H1 (cell line): ENCODE data around the gene HOXC11. TPM values are rescaled to one million over a fixed set of nuclear protein-coding genes. Genes with fewer than 3 reads are reported as not detected.
A peak's percentile ranks its signal among the peaks of the same experiment; 100 is the strongest.

Experiments used
- CTCF ChIA-PET: fragments of 300-600 bp; sonication (Branson Sonifier 250); formaldehyde crosslinking; loops from one replicate; lab custom pipeline; 2021; ENCODE audit not compliant: partially characterized antibody; lab: Charles Lee
- POLR2A ChIA-PET: fragments of 300-600 bp; sonication (Branson Sonifier 250); formaldehyde crosslinking; loops from one replicate; lab custom pipeline; 2021; ENCODE audit warnings: inconsistent platforms; ENCODE audit not compliant: partially characterized antibody; lab: Charles Lee
- DNase-seq, 2 experiments: peaks; one replicate each; pipeline versions ENCODE4 v3.0.0 to v3.0.0-alpha.2; 2010 to 2022; ENCODE audit warnings: low spot score in 2 of 2, low read depth in 1 of 2, mixed read lengths in 1 of 2
- FAIRE-seq: peaks from 2 replicates; lab custom pipeline; 2011; peaks lifted over from hg19 to GRCh38; lab: Jason Lieb, UNC
- H2AFZ ChIP-seq: 2 replicates; pipeline ENCODE4 v1.8.1; 2012; ENCODE audit warnings: low read length, inconsistent platforms
- H2AK5ac ChIP-seq: 2 replicates; pipeline ENCODE4 v1.6.1; 2013; ENCODE audit warnings: low read depth, low read length
- H2BK120ac ChIP-seq: replicated peaks from 2 replicates; pipeline ENCODE3; 2013; ENCODE audit warnings: low read depth, low read length, inconsistent platforms
- H2BK12ac ChIP-seq: 2 replicates; pipeline ENCODE4 v1.6.1; 2013; ENCODE audit warnings: low read depth, low read length
- H2BK15ac ChIP-seq: 2 replicates; pipeline ENCODE4 v1.6.1; 2013; ENCODE audit warnings: low read length
- H2BK20ac ChIP-seq: 2 replicates; pipeline ENCODE4 v1.6.1; 2013; ENCODE audit warnings: low read length
- H2BK5ac ChIP-seq: 2 replicates; pipeline ENCODE4 v1.6.1; 2013; ENCODE audit warnings: low read depth, low read length
- H3K14ac ChIP-seq: 2 replicates; pipeline ENCODE4 v1.6.1; 2013; ENCODE audit warnings: inconsistent platforms; ENCODE audit not compliant: insufficient read length
- H3K18ac ChIP-seq: 2 replicates; pipeline ENCODE4 v1.6.1; 2013; ENCODE audit warnings: low read length; ENCODE audit errors: extremely low read depth
- H3K23ac ChIP-seq: 2 replicates; pipeline ENCODE4 v1.6.1; 2013; ENCODE audit warnings: inconsistent platforms; ENCODE audit not compliant: insufficient read length
- H3K23me2 ChIP-seq: 2 replicates; pipeline ENCODE4 v1.6.1; 2013; ENCODE audit warnings: low read depth, low read length
- H3K27ac ChIP-seq: 2 replicates; pipeline ENCODE4 v1.6.1; 2011; ENCODE audit warnings: low read depth, low read length, inconsistent platforms
- H3K27me3 ChIP-seq, 4 experiments: replicated peaks in 1 of 4; 1 replicate in 1 of 4; 2 replicates in 3 of 4; pipeline versions ENCODE4 v1.6.1 to v1.8.1; 2011 to 2013; ENCODE audit warnings: low read length in 3 of 4, mild to moderate bottlenecking in 3 of 4, inconsistent platforms in 2 of 4, mixed read lengths in 2 of 4, moderate library complexity in 1 of 4; ENCODE audit not compliant: control insufficient read depth in 3 of 4, insufficient read depth in 3 of 4; ENCODE audit errors: extremely low read depth in 1 of 4
- H3K36me3 ChIP-seq, 4 experiments: 2 replicates each; pipeline versions ENCODE4 v1.6.1 to v1.8.1; 2011 to 2013; ENCODE audit warnings: mild to moderate bottlenecking in 4 of 4, low read length in 3 of 4, moderate library complexity in 2 of 4, control low read depth in 1 of 4, inconsistent platforms in 1 of 4; ENCODE audit not compliant: insufficient read depth in 4 of 4, control insufficient read depth in 2 of 4
- H3K4ac ChIP-seq: replicated peaks from 2 replicates; pipeline ENCODE3; 2013; ENCODE audit warnings: low read length, low read depth, mixed read lengths, inconsistent platforms; ENCODE audit not compliant: insufficient read length
- H3K4me1 ChIP-seq, 4 experiments: replicated peaks in 1 of 4; 1 replicate in 1 of 4; 2 replicates in 3 of 4; pipeline versions ENCODE4 v1.6.1 to v1.8.1; 2011 to 2013; ENCODE audit warnings: low read length in 3 of 4, inconsistent platforms in 2 of 4, mixed read lengths in 1 of 4; ENCODE audit not compliant: insufficient read depth in 4 of 4, control insufficient read depth in 3 of 4
- H3K4me2 ChIP-seq, 2 experiments: 2 replicates each; pipeline versions ENCODE4 v1.6.1 to v1.8.1; 2011 to 2013; ENCODE audit warnings: low read depth in 2 of 2, low read length in 2 of 2, control low read depth in 1 of 2, inconsistent platforms in 1 of 2, mild to moderate bottlenecking in 1 of 2; ENCODE audit not compliant: insufficient read depth in 1 of 2
- H3K4me3 ChIP-seq, 4 experiments: fragments of 200-600, 300-600 bp in 1 of 4; sonication (generic), shearing (Covaris generic), sonication (Bioruptor Twin) in 1 of 4; 2 replicates each; pipeline versions ENCODE4 v1.5.1 to v1.8.1; 2011 to 2016; ENCODE audit warnings: low read length in 4 of 4, low read depth in 3 of 4, control low read depth in 2 of 4, inconsistent platforms in 2 of 4, mild to moderate bottlenecking in 2 of 4, mixed read lengths in 1 of 4, moderate library complexity in 1 of 4; ENCODE audit not compliant: insufficient read depth in 2 of 4; ENCODE audit errors: extremely low read depth in 1 of 4
- H3K56ac ChIP-seq: replicated peaks from 2 replicates; pipeline ENCODE3; 2013; ENCODE audit warnings: low read depth, mild to moderate bottlenecking, mixed read lengths, low read length, inconsistent platforms; ENCODE audit not compliant: insufficient read length
- H3K79me1 ChIP-seq: 2 replicates; pipeline ENCODE4 v1.6.1; 2013; ENCODE audit warnings: low read depth, low read length, control low read depth
- H3K79me2 ChIP-seq, 2 experiments: 2 replicates each; pipeline versions ENCODE4 v1.6.1 to v1.8.1; 2012 to 2013; ENCODE audit warnings: low read length in 2 of 2, mild to moderate bottlenecking in 2 of 2, inconsistent platforms in 1 of 2; ENCODE audit not compliant: insufficient read depth in 2 of 2, control insufficient read depth in 1 of 2
- H3K9ac ChIP-seq, 4 experiments: replicated peaks in 1 of 4; 1 replicate in 1 of 4; 2 replicates in 3 of 4; pipeline versions ENCODE4 v1.6.1 to v1.8.1; 2011 to 2013; ENCODE audit warnings: low read depth in 3 of 4, low read length in 3 of 4, control low read depth in 2 of 4, mild to moderate bottlenecking in 2 of 4, moderate library complexity in 2 of 4, inconsistent platforms in 1 of 4; ENCODE audit errors: extremely low read depth in 1 of 4
- H3K9me3 ChIP-seq, 2 experiments: 2 replicates each; pipeline versions ENCODE4 v1.6.1 to v1.8.1; 2012 to 2013; ENCODE audit warnings: mild to moderate bottlenecking in 2 of 2, moderate library complexity in 2 of 2, control low read depth in 1 of 2, inconsistent platforms in 1 of 2, low read depth in 1 of 2, low read length in 1 of 2, mixed read lengths in 1 of 2; ENCODE audit not compliant: insufficient read depth in 2 of 2
- H4K20me1 ChIP-seq, 2 experiments: replicated peaks in 1 of 2; 2 replicates each; pipeline versions ENCODE3 to v1.8.1; 2011 to 2013; ENCODE audit warnings: inconsistent platforms in 2 of 2, low read length in 2 of 2, mild to moderate bottlenecking in 1 of 2; ENCODE audit not compliant: insufficient read depth in 2 of 2, control insufficient read depth in 1 of 2
- H4K5ac ChIP-seq: 2 replicates; pipeline ENCODE4 v1.6.1; 2013; ENCODE audit warnings: low read length, low read depth, mixed read lengths, inconsistent platforms; ENCODE audit not compliant: insufficient read length
- H4K8ac ChIP-seq: 2 replicates; pipeline ENCODE4 v1.8.0; 2013; ENCODE audit warnings: mild to moderate bottlenecking, moderate library complexity, low read length, inconsistent platforms; ENCODE audit not compliant: insufficient read depth; ENCODE audit errors: extremely low read depth
- H4K91ac ChIP-seq: replicated peaks from 2 replicates; pipeline ENCODE3; 2013; ENCODE audit warnings: low read length, mixed read lengths, inconsistent platforms; ENCODE audit not compliant: insufficient read length
- CHD1 ChIP-seq: IDR thresholded peaks from 2 replicates; pipeline ENCODE4 v1.6.1; 2012; ENCODE audit warnings: low read depth, low read length, improper control_type of control experiment
- E2F6 ChIP-seq: IDR thresholded peaks from 2 replicates; pipeline ENCODE4 v1.6.1; 2012; ENCODE audit warnings: inconsistent platforms
- EGR1 ChIP-seq: IDR thresholded peaks from 2 replicates; pipeline ENCODE4 v1.6.1; 2011; ENCODE audit warnings: low read depth, low read length, borderline replicate concordance
- KDM5A ChIP-seq: fragments of 200-600 bp; IDR thresholded peaks from 2 replicates; pipeline ENCODE4 v1.7.1; 2012; ENCODE audit warnings: mild to moderate bottlenecking, low read length, inconsistent platforms, mixed read lengths
- POLR2AphosphoS5 ChIP-seq: IDR thresholded peaks from 2 replicates; pipeline ENCODE4 v1.6.1; 2011; ENCODE audit warnings: low read depth, low read length
- RNF2 ChIP-seq: fragments of 200-900, 300-1000 bp; sonication (generic); IDR thresholded peaks from 2 replicates; pipeline ENCODE4 v1.7.1; 2016; ENCODE audit warnings: borderline replicate concordance, low read depth, mild to moderate bottlenecking, antibody characterized with exemption, low read length; ENCODE audit not compliant: poor library complexity, severe bottlenecking; ENCODE audit errors: missing control alignments
- SIN3A ChIP-seq, 2 experiments: IDR thresholded peaks in 1 of 2; conservative IDR thresholded peaks in 1 of 2; 2 replicates each; pipeline ENCODE4 v1.6.1; 2011 to 2012; ENCODE audit warnings: low read length in 2 of 2, improper control_type of control experiment in 1 of 2, low read depth in 1 of 2, mild to moderate bottlenecking in 1 of 2
- SP4 ChIP-seq: IDR thresholded peaks from 2 replicates; pipeline ENCODE4 v1.6.1; 2012; ENCODE audit warnings: low read length, inconsistent platforms
- SUZ12 ChIP-seq: fragments of 200-600 bp; sonication (generic); IDR thresholded peaks from 2 replicates; pipeline ENCODE4 v1.6.1; 2012; ENCODE audit warnings: mild to moderate bottlenecking, inconsistent platforms, low read length, moderate library complexity, mixed read lengths
- TAF7 ChIP-seq: optimal IDR thresholded peaks from 2 replicates; pipeline ENCODE3; 2011; ENCODE audit warnings: low read depth, mild to moderate bottlenecking, inconsistent platforms, low read length, moderate library complexity, borderline replicate concordance
- WGBS, 2 experiments: shearing (Covaris generic) in 1 of 2; methylation state at CpG; one replicate each; pipeline versions ENCODE4 v1.1.6 to v1.1.7; 2013 to 2015; ENCODE audit warnings: low lambda C conversion rate in 2 of 2, mixed read lengths in 2 of 2, inconsistent platforms in 1 of 2, low coverage in 1 of 2, missing lambda C conversion rate in 1 of 2; ENCODE audit not compliant: insufficient replicate concordance in 2 of 2, insufficient coverage in 1 of 2, insufficient read length in 1 of 2; ENCODE audit errors: extremely low coverage in 1 of 2, missing lambda C conversion rate in 1 of 2; 5-methylcytosine and 5-hydroxymethylcytosine counted together
- polyA plus RNA-seq, 7 experiments: library from polyadenylated mRNA; depleted of rRNA in 3 of 7; stranded (reverse) in 5 of 7; unstranded in 2 of 7; fragments of >200 nt in 5 of 7; fragments of 200-250 nt in 2 of 7; gene quantifications; 1 replicate in 5 of 7; 2 replicates in 1 of 7; 4 replicates in 1 of 7; pipeline versions ENCODE4 v1.2.1 to v1.2.3, GENCODE V29; 2011 to 2013; ENCODE audit warnings: missing spikeins in 2 of 7, mixed read lengths in 2 of 7
- total RNA-seq: library from RNA; stranded (reverse); fragmentation: NEBNext Ultra II Directional; extraction: Animal tissue kit (Norgen Biotek cat#: 25700); gene quantifications from 2 replicates; pipeline ENCODE4 v1.2.1, GENCODE V29; 2021

HOXC11 gene
- total and polyA plus RNA-seq, 2 of the 8 experiments (the other 6 are each of a cell fraction or from before 2014, with no cell fraction given): not detected

- no peak overlapping the region for H2AK5ac ChIP-seq
- POLR2A ChIA-PET: interaction anchor here (1.3 kb wide), 1 partner anchor 11 kb away, joined by 3 read pairs; no protein-coding TSS in a partner anchor
- H3K27ac ChIP-seq: no peak overlapping the region
- no peak overlapping the region for H4K91ac ChIP-seq
- H3K23ac ChIP-seq: no peak overlapping the region
- H2BK120ac ChIP-seq: no peak overlapping the region
- no peak overlapping the region for H3K14ac ChIP-seq
- FAIRE-seq (no peak), DNase-seq (no peak)
- H3K4ac ChIP-seq: no peak overlapping the region
- peaks cover 0 to 8% (median 2%) of the 10 kb centered on the region in 4 experiments; a peak in 4 of 7 replicates for H3K4me1 ChIP-seq
- no peak overlapping the region for H2BK15ac ChIP-seq
- no peak overlapping the region for H3K18ac ChIP-seq
- H2AFZ ChIP-seq: no peak overlapping the region
- no peak overlapping the region for H4K5ac ChIP-seq
- no peaks in the 10 kb centered on the region for H3K9me3 ChIP-seq
- H3K36me3 ChIP-seq: no peaks in the 10 kb centered on the region
- no peaks in the 10 kb centered on the region for H3K79me1 ChIP-seq
- CTCF ChIA-PET: interaction anchor here (0.6 to 1.9 kb wide), 6 partner anchors 12 to 213 kb away, joined by 3 to 5 read pairs (median 4); no protein-coding TSS in a partner anchor
- no peak overlapping the region for H3K56ac ChIP-seq
- H3K4me2 ChIP-seq: peak overlapping the region; percentile 36 to 46; a peak in 3 of 4 replicates
- peak overlapping the region in 1 of 4 experiments; percentile 27; a peak in 2 of 8 replicates for H3K4me3 ChIP-seq
- H2BK20ac ChIP-seq: no peak overlapping the region
- no peak overlapping the region for H2BK12ac ChIP-seq
- no peaks in the 10 kb centered on the region for H3K79me2 ChIP-seq
- no peak overlapping the region for H3K9ac ChIP-seq
- H2BK5ac ChIP-seq: no peak overlapping the region
- no peaks in the 10 kb centered on the region for H3K23me2 ChIP-seq
- H3K27me3 ChIP-seq: peaks cover 79 to 100% (median 93%) of the 10 kb centered on the region in 4 experiments
- peaks cover 6 to 16% of the 10 kb centered on the region in 2 experiments for H4K20me1 ChIP-seq
- 6% methylated on average over 45 of the region's 45 CpGs; no CpG with 5 or more reads in 1 of the 2 experiments for WGBS, 2 experiments
- no peak overlapping the region for H4K8ac ChIP-seq
- no peak for TF ChIP-seq EGR1
- no peak for TF ChIP-seq SP4
- no peak for TF ChIP-seq TAF7
- no peak for TF ChIP-seq POLR2AphosphoS5
- TF ChIP-seq SIN3A (conservative IDR thresholded peaks at IDR 0.05 in 1 of 2, IDR thresholded peaks at IDR 0.05 in 1 of 2; ENCODE audit: low read depth in 1 of 2, low read length in 2 of 2): no peak
- TF ChIP-seq RNF2: peak; percentile 95
- TF ChIP-seq CHD1: no peak
- TF ChIP-seq E2F6: peak; percentile 85
- TF ChIP-seq KDM5A: no peak
- peak; percentile 99 for TF ChIP-seq SUZ12
These were observed 45.5 kb upstream of the HOXC11 start for GRCh38 chr12:53927220-53928029.
